IMR-90 (cell line): ENCODE measurements around the gene METAP2. TPM values are rescaled to one million over a fixed set of nuclear protein-coding genes. Genes with fewer than 3 reads are reported as not detected.

Experiments
- ATAC-seq: fragments of 200-7000 bp; cut with Tn5 transposase; 2 replicates; pipeline ENCODE4 v1.9.1; 2020; ENCODE audit warnings: low read depth, mild to moderate bottlenecking, moderate library complexity
- BruUV-seq: library from RNA; stranded (reverse); fragments of 400-500 nt; replicated peaks from 2 replicates; lab custom pipeline; 2021; lab: Mats Ljungman, UMichigan
- CTCF ChIA-PET: fragments of 300-600 bp; formaldehyde crosslinking; extraction: SDS; loops from one replicate; lab custom pipeline; 2021; ENCODE audit warnings: antibody characterized with exemption; lab: Yijun Ruan, JAX
- POLR2A ChIA-PET: fragments of 300-600 bp; sonication (Branson Sonifier 250); formaldehyde crosslinking; loops from one replicate; lab custom pipeline; 2022; ENCODE audit warnings: antibody characterized with exemption; ENCODE audit not compliant: unreplicated experiment; lab: Charles Lee
- DNase-seq: peaks from one replicate; pipeline ENCODE4 v3.0.0; 2013
- H2AFZ ChIP-seq: replicated peaks from 2 replicates; pipeline ENCODE3; 2013; ENCODE audit warnings: low read length, mild to moderate bottlenecking; ENCODE audit not compliant: poor library complexity
- H2AK5ac ChIP-seq: 2 replicates; pipeline ENCODE4 v1.6.1; 2013; ENCODE audit warnings: low read depth, low read length, inconsistent platforms
- H2AK9ac ChIP-seq: replicated peaks from 2 replicates; pipeline ENCODE3; 2013; ENCODE audit warnings: mild to moderate bottlenecking, low read depth, low read length, moderate library complexity; ENCODE audit not compliant: poor library complexity
- H2BK120ac ChIP-seq: 2 replicates; pipeline ENCODE4 v1.6.1; 2013; ENCODE audit warnings: low read depth, low read length, inconsistent platforms
- H2BK15ac ChIP-seq: 3 replicates; pipeline ENCODE4 v1.6.1; 2013; ENCODE audit warnings: low read depth, low read length, inconsistent platforms
- H2BK20ac ChIP-seq: 2 replicates; pipeline ENCODE4 v1.6.1; 2013; ENCODE audit warnings: low read depth, mild to moderate bottlenecking, inconsistent platforms, low read length, moderate library complexity
- H2BK5ac ChIP-seq: 2 replicates; pipeline ENCODE4 v1.6.1; 2013; ENCODE audit warnings: mild to moderate bottlenecking, low read depth, low read length, inconsistent platforms; ENCODE audit not compliant: poor library complexity, severe bottlenecking
- H3K14ac ChIP-seq: replicated peaks from 2 replicates; pipeline ENCODE4 v1.6.1; 2013; ENCODE audit warnings: low read depth, low read length, inconsistent platforms
- H3K18ac ChIP-seq: 2 replicates; pipeline ENCODE4 v1.6.1; 2013; ENCODE audit warnings: low read depth, low read length, control low read depth
- H3K23ac ChIP-seq: 2 replicates; pipeline ENCODE4 v1.6.1; 2013; ENCODE audit warnings: low read depth, low read length, inconsistent platforms
- H3K27ac ChIP-seq: 2 replicates; pipeline ENCODE4 v1.5.1; 2013; ENCODE audit warnings: mild to moderate bottlenecking, control low read depth, low read length; ENCODE audit not compliant: insufficient read depth
- H3K27me3 ChIP-seq: 2 replicates; pipeline ENCODE4 v1.6.1; 2013; ENCODE audit warnings: low read length; ENCODE audit not compliant: control insufficient read depth, insufficient read depth
- H3K36me3 ChIP-seq: 2 replicates; pipeline ENCODE4 v1.6.1; 2013; ENCODE audit warnings: low read length, mixed read lengths; ENCODE audit not compliant: control insufficient read depth, insufficient read depth
- H3K4ac ChIP-seq: 2 replicates; pipeline ENCODE4 v1.6.1; 2013; ENCODE audit warnings: low read depth, low read length, inconsistent platforms
- H3K4me1 ChIP-seq: 2 replicates; pipeline ENCODE4 v1.6.1; 2013; ENCODE audit warnings: low read length, mixed read lengths; ENCODE audit not compliant: control insufficient read depth, insufficient read depth
- H3K4me2 ChIP-seq: 2 replicates; pipeline ENCODE4 v1.6.1; 2013; ENCODE audit warnings: low read depth, mild to moderate bottlenecking, control low read depth, low read length, moderate library complexity
- H3K4me3 ChIP-seq: 2 replicates; pipeline ENCODE4 v1.5.1; 2013; ENCODE audit warnings: low read depth, mild to moderate bottlenecking, control low read depth, low read length, moderate library complexity; ENCODE audit not compliant: insufficient read depth
- H3K56ac ChIP-seq: 2 replicates; pipeline ENCODE4 v1.6.1; 2013; ENCODE audit warnings: low read length, inconsistent platforms; ENCODE audit not compliant: insufficient read depth; ENCODE audit errors: extremely low read depth
- H3K79me1 ChIP-seq, 2 experiments: 2 replicates each; pipeline ENCODE4 v1.6.1; 2013; ENCODE audit warnings: low read length in 2 of 2, inconsistent platforms in 1 of 2, low read depth in 1 of 2
- H3K9ac ChIP-seq: 2 replicates; pipeline ENCODE4 v1.6.1; 2013; ENCODE audit warnings: low read depth, low read length, control low read depth
- H3K9me1 ChIP-seq: 2 replicates; pipeline ENCODE4 v1.6.1; 2013; ENCODE audit warnings: low read length, inconsistent platforms; ENCODE audit not compliant: insufficient read depth
- H3K9me3 ChIP-seq: 2 replicates; pipeline ENCODE4 v1.6.1; 2013; ENCODE audit warnings: low read length; ENCODE audit not compliant: control insufficient read depth, insufficient read depth
- H4K20me1 ChIP-seq: 2 replicates; pipeline ENCODE4 v1.6.1; 2013; ENCODE audit warnings: low read length, inconsistent platforms; ENCODE audit not compliant: insufficient read depth
- H4K5ac ChIP-seq: 2 replicates; pipeline ENCODE4 v1.6.1; 2013; ENCODE audit warnings: mild to moderate bottlenecking, low read depth, low read length, control low read depth
- H4K8ac ChIP-seq, 2 experiments: 2 replicates each; pipeline ENCODE4 v1.6.1; 2013; ENCODE audit warnings: low read depth in 2 of 2, low read length in 2 of 2, control low read depth in 1 of 2, inconsistent platforms in 1 of 2
- H4K91ac ChIP-seq: 2 replicates; pipeline ENCODE4 v1.6.1; 2013; ENCODE audit warnings: low read depth, low read length, inconsistent platforms; ENCODE audit not compliant: insufficient read depth
- BHLHE40 ChIP-seq: fragments of 150-350 bp; IDR thresholded peaks from 2 replicates; pipeline ENCODE4 v1.6.1; 2016; ENCODE audit warnings: mild to moderate bottlenecking, low read depth, low read length
- CEBPB ChIP-seq: IDR thresholded peaks from 2 replicates; pipeline ENCODE4 v1.6.1; 2012; ENCODE audit warnings: low read depth, low read length, improper control_type of control experiment
- CHD1 ChIP-seq: IDR thresholded peaks from 2 replicates; pipeline ENCODE4 v1.6.1; 2012; ENCODE audit warnings: low read depth, low read length, improper control_type of control experiment
- FOS ChIP-seq: fragments of 150-350 bp; IDR thresholded peaks from 2 replicates; pipeline ENCODE4 v1.6.1; 2016; ENCODE audit warnings: low read depth, low read length
- MAFK ChIP-seq: IDR thresholded peaks from 2 replicates; pipeline ENCODE4 v1.6.1; 2012; ENCODE audit warnings: low read depth, low read length, improper control_type of control experiment
- MAZ ChIP-seq: IDR thresholded peaks from 2 replicates; pipeline ENCODE4 v1.6.1; 2012; ENCODE audit warnings: low read depth, mild to moderate bottlenecking, low read length, improper control_type of control experiment, moderate library complexity, borderline replicate concordance
- MXI1 ChIP-seq: IDR thresholded peaks from 2 replicates; pipeline ENCODE4 v1.6.1; 2012; ENCODE audit warnings: low read depth, mild to moderate bottlenecking, low read length, moderate library complexity, borderline replicate concordance
- POLR2A ChIP-seq: IDR thresholded peaks from 2 replicates; pipeline ENCODE4 v1.6.1; 2012; ENCODE audit warnings: mild to moderate bottlenecking, low read depth, low read length
- RAD21 ChIP-seq: IDR thresholded peaks from 2 replicates; pipeline ENCODE4 v1.6.1; 2012; ENCODE audit warnings: low read length, improper control_type of control experiment
- RCOR1 ChIP-seq: IDR thresholded peaks from 2 replicates; pipeline ENCODE4 v1.6.1; 2012; ENCODE audit warnings: mild to moderate bottlenecking, low read length, improper control_type of control experiment; ENCODE audit not compliant: insufficient replicate concordance
- RFX5 ChIP-seq: IDR thresholded peaks from 2 replicates; pipeline ENCODE4 v1.8.0; 2012; ENCODE audit warnings: low read depth, mild to moderate bottlenecking, low read length, moderate library complexity
- SMC3 ChIP-seq: fragments of 150-350 bp; IDR thresholded peaks from 2 replicates; pipeline ENCODE4 v1.6.1; 2016; ENCODE audit warnings: low read depth, mild to moderate bottlenecking, antibody characterized with exemption, low read length, moderate library complexity
- WGBS, 2 experiments: methylation state at CpG; one replicate each; pipeline versions ENCODE4 v1.1.5 to v1.1.7; 2013; ENCODE audit warnings: missing lambda C conversion rate in 2 of 2; ENCODE audit not compliant: insufficient read length in 1 of 2; ENCODE audit errors: extremely low coverage in 2 of 2; 5-methylcytosine and 5-hydroxymethylcytosine counted together
- dilution Hi-C: fragments of 300-500 bp; cut with HindIII; formaldehyde crosslinking; loops from one replicate; pipeline ENCODE4 v1.14.3; 2018; ENCODE audit warnings: low sequenced_read_pairs; ENCODE audit not compliant: unreplicated experiment
- in situ Hi-C: fragments of 300-500 bp; cut with MboI; formaldehyde crosslinking; loops from 3 replicates; pipeline ENCODE4 v1.14.3; 2019; ENCODE audit warnings: low sequenced_read_pairs, inconsistent platforms, mixed read lengths
- intact Hi-C: fragments of 100-400 bp; cut with micrococcal nuclease; formaldehyde crosslinking; loops from 2 replicates; pipeline ENCODE4 v1.10.0; 2022
- polyA plus RNA-seq, 3 experiments: library from polyadenylated mRNA; depleted of rRNA; stranded (reverse); fragments of >200 nt; gene quantifications; 2 replicates each; pipeline ENCODE4 v1.2.3, GENCODE V29; 2012; ENCODE audit warnings: low replicate concordance in 1 of 3
- total RNA-seq: library from RNA; depleted of rRNA; stranded (reverse); fragments of >200 nt; gene quantifications from 2 replicates; pipeline ENCODE4 v1.2.3, GENCODE V29; 2012
- TF ChIP-seq, protein P1 (sequence below): conservative IDR thresholded peaks from 2 replicates; pipeline ENCODE4 v1.5.1; 2012; ENCODE audit warnings: mild to moderate bottlenecking, low read depth, low read length, improper control_type of control experiment
- TF ChIP-seq, protein P2 (sequence below): fragments of 150-350 bp; IDR thresholded peaks from 2 replicates; pipeline ENCODE4 v1.6.1; 2017; ENCODE audit warnings: mild to moderate bottlenecking, antibody characterized with exemption, low read length, low read depth
- TF ChIP-seq, protein P3 (sequence below): fragments of 150-350 bp; IDR thresholded peaks from 2 replicates; pipeline ENCODE4 v1.6.1; 2016; ENCODE audit warnings: low read depth, mild to moderate bottlenecking, low read length, moderate library complexity, borderline replicate concordance

METAP2 gene
- total and polyA plus RNA-seq, 2 of the 4 experiments (the other 2 are of a cell fraction) = 62.5 to 72.9 TPM

DNA sequence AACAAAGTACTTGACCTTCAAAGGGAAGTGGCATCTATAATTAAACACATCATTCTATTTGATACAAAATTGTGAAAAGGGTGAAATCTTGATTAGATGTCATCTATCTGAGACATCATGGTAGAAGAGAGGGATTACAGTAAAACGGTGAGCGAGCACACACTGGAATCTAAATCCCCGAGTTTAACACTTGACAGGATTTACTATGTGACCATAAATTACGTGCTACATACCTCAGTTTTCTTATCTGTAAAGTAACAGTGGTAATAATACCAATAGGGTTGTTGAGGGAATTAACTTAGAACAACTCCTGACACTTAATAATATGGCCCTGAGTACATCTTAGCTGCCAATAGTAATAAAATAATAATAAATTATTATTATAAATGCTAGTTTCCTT, 64.1 kb downstream of the METAP2 start:
- Histone ChIP-seq H2AK9ac (no peak overlapping the region), H3K27me3 (no peaks in the 10 kb centered on the region), H4K8ac (no peak overlapping the region), H4K91ac (no peak overlapping the region), H3K4me3 (no peak overlapping the region), H3K9me1 (peaks cover 7% of the 10 kb centered on the region), H3K23ac (no peak overlapping the region), H3K27ac (no peak overlapping the region), H3K79me1 (peaks cover 43 to 46% of the 10 kb centered on the region in 2 experiments), H2BK5ac (no peak overlapping the region), H3K56ac (no peak overlapping the region), H3K14ac (no peak overlapping the region), H2BK120ac (no peak overlapping the region), H4K5ac (no peak overlapping the region), H3K36me3 (peaks cover 3% of the 10 kb centered on the region; the same call in 1 of the 2 replicates), H2BK15ac (no peak overlapping the region), H3K4ac (no peak overlapping the region), H3K18ac (no peak overlapping the region), H3K9me3 (no peaks in the 10 kb centered on the region), H2AFZ (no peak overlapping the region), H2BK20ac (no peak overlapping the region), H3K4me2 (no peak overlapping the region), H2AK5ac (no peak overlapping the region), H4K20me1 (peaks cover 5% of the 10 kb centered on the region; the same call in 1 of the 2 replicates), H3K9ac (no peak overlapping the region), H3K4me1 (peaks cover 16% of the 10 kb centered on the region)
- TF ChIP-seq SMC3 (no peak), RCOR1 (no peak), MXI1 (no peak), CHD1 (no peak), POLR2A (no peak), FOS (no peak), BHLHE40 (no peak), MAFK (no peak), RAD21 (no peak), CEBPB (no peak), RFX5 (no peak), MAZ (no peak)
- TF ChIP-seq, protein P1, sequence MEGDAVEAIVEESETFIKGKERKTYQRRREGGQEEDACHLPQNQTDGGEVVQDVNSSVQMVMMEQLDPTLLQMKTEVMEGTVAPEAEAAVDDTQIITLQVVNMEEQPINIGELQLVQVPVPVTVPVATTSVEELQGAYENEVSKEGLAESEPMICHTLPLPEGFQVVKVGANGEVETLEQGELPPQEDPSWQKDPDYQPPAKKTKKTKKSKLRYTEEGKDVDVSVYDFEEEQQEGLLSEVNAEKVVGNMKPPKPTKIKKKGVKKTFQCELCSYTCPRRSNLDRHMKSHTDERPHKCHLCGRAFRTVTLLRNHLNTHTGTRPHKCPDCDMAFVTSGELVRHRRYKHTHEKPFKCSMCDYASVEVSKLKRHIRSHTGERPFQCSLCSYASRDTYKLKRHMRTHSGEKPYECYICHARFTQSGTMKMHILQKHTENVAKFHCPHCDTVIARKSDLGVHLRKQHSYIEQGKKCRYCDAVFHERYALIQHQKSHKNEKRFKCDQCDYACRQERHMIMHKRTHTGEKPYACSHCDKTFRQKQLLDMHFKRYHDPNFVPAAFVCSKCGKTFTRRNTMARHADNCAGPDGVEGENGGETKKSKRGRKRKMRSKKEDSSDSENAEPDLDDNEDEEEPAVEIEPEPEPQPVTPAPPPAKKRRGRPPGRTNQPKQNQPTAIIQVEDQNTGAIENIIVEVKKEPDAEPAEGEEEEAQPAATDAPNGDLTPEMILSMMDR = no peak
- TF ChIP-seq, protein P2, sequence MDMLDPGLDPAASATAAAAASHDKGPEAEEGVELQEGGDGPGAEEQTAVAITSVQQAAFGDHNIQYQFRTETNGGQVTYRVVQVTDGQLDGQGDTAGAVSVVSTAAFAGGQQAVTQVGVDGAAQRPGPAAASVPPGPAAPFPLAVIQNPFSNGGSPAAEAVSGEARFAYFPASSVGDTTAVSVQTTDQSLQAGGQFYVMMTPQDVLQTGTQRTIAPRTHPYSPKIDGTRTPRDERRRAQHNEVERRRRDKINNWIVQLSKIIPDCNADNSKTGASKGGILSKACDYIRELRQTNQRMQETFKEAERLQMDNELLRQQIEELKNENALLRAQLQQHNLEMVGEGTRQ = no peak
- TF ChIP-seq, protein P3, sequence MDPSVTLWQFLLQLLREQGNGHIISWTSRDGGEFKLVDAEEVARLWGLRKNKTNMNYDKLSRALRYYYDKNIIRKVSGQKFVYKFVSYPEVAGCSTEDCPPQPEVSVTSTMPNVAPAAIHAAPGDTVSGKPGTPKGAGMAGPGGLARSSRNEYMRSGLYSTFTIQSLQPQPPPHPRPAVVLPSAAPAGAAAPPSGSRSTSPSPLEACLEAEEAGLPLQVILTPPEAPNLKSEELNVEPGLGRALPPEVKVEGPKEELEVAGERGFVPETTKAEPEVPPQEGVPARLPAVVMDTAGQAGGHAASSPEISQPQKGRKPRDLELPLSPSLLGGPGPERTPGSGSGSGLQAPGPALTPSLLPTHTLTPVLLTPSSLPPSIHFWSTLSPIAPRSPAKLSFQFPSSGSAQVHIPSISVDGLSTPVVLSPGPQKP = no peak
- ATAC-seq (no peak), DNase-seq (no peak)
- CTCF ChIA-PET = interaction anchor here (0.8 kb wide), 1 partner anchor 420 kb away, joined by 3 read pairs; no protein-coding TSS in a partner anchor
- POLR2A ChIA-PET = no interaction called here
- intact Hi-C loops (no loop called here), dilution Hi-C loops (no loop called here), in situ Hi-C loops (no loop called here)
- WGBS, 2 experiments = no CpG with 5 or more reads among the region's 4 CpGs
- BruUV-seq = no TSS peak
